Hepatocyte (in vitro differentiated cells): ENCODE data around the gene LIPM. TPM values are rescaled to one million over a fixed set of nuclear protein-coding genes. Genes with fewer than 3 reads are reported as not detected.
A peak's percentile ranks its signal among the peaks of the same experiment; 100 is the strongest.

Experiments
- DNase-seq: peaks from one replicate; pipeline ENCODE4 v3.0.0-alpha.2; 2016; ENCODE audit warnings: low spot score
- H2AFZ ChIP-seq: fragments of 200-600 bp; sonication (generic); 2 replicates; pipeline ENCODE4 v1.6.0; 2016; ENCODE audit warnings: antibody characterized with exemption, mild to moderate bottlenecking
- H3K27ac ChIP-seq: fragments of 200-600 bp; sonication (generic); 2 replicates; pipeline ENCODE4 v1.5.1; 2016; ENCODE audit warnings: mild to moderate bottlenecking
- H3K27me3 ChIP-seq: fragments of 200-600 bp; sonication (generic); 2 replicates; pipeline ENCODE4 v1.6.1; 2016
- H3K36me3 ChIP-seq: fragments of 200-600 bp; sonication (generic); replicated peaks from 2 replicates; pipeline ENCODE4 v1.5.1; 2016; ENCODE audit warnings: low read depth; ENCODE audit not compliant: insufficient read depth
- H3K4me1 ChIP-seq: fragments of 200-600 bp; sonication (generic); 2 replicates; pipeline ENCODE4 v1.5.1; 2016; ENCODE audit warnings: mild to moderate bottlenecking, moderate library complexity; ENCODE audit not compliant: insufficient read depth
- H3K4me2 ChIP-seq: fragments of 200-600 bp; sonication (generic); 2 replicates; pipeline ENCODE4 v1.6.0; 2016
- H3K4me3 ChIP-seq: fragments of 200-600 bp; sonication (generic); 2 replicates; pipeline ENCODE4 v1.5.1; 2016; ENCODE audit warnings: mild to moderate bottlenecking
- H3K79me2 ChIP-seq: fragments of 200-600 bp; sonication (generic); 2 replicates; pipeline ENCODE4 v1.6.0; 2017; ENCODE audit warnings: mild to moderate bottlenecking
- H3K9me2 ChIP-seq: fragments of 200-600 bp; sonication (generic); replicated peaks from 2 replicates; pipeline ENCODE4 v1.6.0; 2017; ENCODE audit warnings: mild to moderate bottlenecking; ENCODE audit not compliant: insufficient read depth
- H3K9me3 ChIP-seq: fragments of 200-600 bp; sonication (generic); 2 replicates; pipeline ENCODE4 v1.5.1; 2016; ENCODE audit warnings: low read depth, mild to moderate bottlenecking
- H4K20me1 ChIP-seq: fragments of 200-600 bp; sonication (generic); 2 replicates; pipeline ENCODE4 v1.6.0; 2016; ENCODE audit warnings: mild to moderate bottlenecking; ENCODE audit not compliant: insufficient read depth, poor library complexity, severe bottlenecking
- CTCF ChIP-seq: fragments of 200-600 bp; sonication (generic); IDR thresholded peaks from 2 replicates; pipeline ENCODE4 v1.5.1; 2016; ENCODE audit warnings: antibody characterized with exemption, mild to moderate bottlenecking; ENCODE audit not compliant: poor library complexity
- EZH2 ChIP-seq: fragments of 200-600 bp; sonication (generic); IDR thresholded peaks from 2 replicates; pipeline ENCODE4 v1.6.1; 2016; ENCODE audit warnings: antibody characterized with exemption, mild to moderate bottlenecking, borderline replicate concordance
- EZH2phosphoT487 ChIP-seq: fragments of 200-600 bp; sonication (generic); IDR thresholded peaks from one replicate; pipeline ENCODE4 v1.6.1; 2018; ENCODE audit warnings: antibody characterized with exemption, mild to moderate bottlenecking, low read depth, moderate library complexity; ENCODE audit not compliant: unreplicated experiment, severe bottlenecking
- WGBS: methylation state at CpG from one replicate; pipeline ENCODE4 v1.1.6; 2016; ENCODE audit warnings: low lambda C conversion rate; ENCODE audit errors: missing lambda C conversion rate; 5-methylcytosine and 5-hydroxymethylcytosine counted together
- polyA plus RNA-seq: library from polyadenylated mRNA; unstranded; fragments of >200 nt; fragmentation: Nextera tagmentation; extraction: Ambion mirVana; gene quantifications from 2 replicates; pipeline ENCODE4 v1.2.1, GENCODE V29; 2016
- total RNA-seq: library from RNA; depleted of rRNA; stranded (reverse); fragments of >200 nt; gene quantifications from 2 replicates; pipeline ENCODE4 v1.2.3, GENCODE V29; 2014

Gene LIPM
- total and polyA plus RNA-seq, 2 experiments from 2014 or later: not detected

- 51% methylated on average over 2 of the region's 2 CpGs for WGBS
- no peak overlapping the region for H3K4me3 ChIP-seq
- H3K4me1 ChIP-seq: no peaks in the 10 kb centered on the region
- no peak overlapping the region for H2AFZ ChIP-seq
- no peaks in the 10 kb centered on the region for H3K9me2 ChIP-seq
- H3K79me2 ChIP-seq: no peaks in the 10 kb centered on the region
- no peak overlapping the region for H3K27ac ChIP-seq
- TF ChIP-seq EZH2phosphoT487: no peak
- no peak for TF ChIP-seq EZH2
- TF ChIP-seq CTCF: no peak
- H3K36me3 ChIP-seq: no peaks in the 10 kb centered on the region
- H4K20me1 ChIP-seq: no peaks in the 10 kb centered on the region
- H3K4me2 ChIP-seq: no peak overlapping the region
- H3K27me3 ChIP-seq: no peaks in the 10 kb centered on the region
- no peak for DNase-seq
- H3K9me3 ChIP-seq: no peaks in the 10 kb centered on the region
Measured at GRCh38 chr10:88805361-88805760, 2.8 kb downstream of the LIPM start.

- Histone ChIP-seq H3K27me3 (no peaks in the 10 kb centered on the region), H3K9me2 (no peaks in the 10 kb centered on the region), H3K79me2 (no peaks in the 10 kb centered on the region), H3K4me3 (no peak overlapping the region), H3K9me3 (no peaks in the 10 kb centered on the region), H2AFZ (no peak overlapping the region), H4K20me1 (no peaks in the 10 kb centered on the region), H3K27ac (no peak overlapping the region), H3K4me2 (no peak overlapping the region), H3K4me1 (no peaks in the 10 kb centered on the region), H3K36me3 (no peaks in the 10 kb centered on the region)
- no peak for DNase-seq
- TF ChIP-seq CTCF: no peak
- TF ChIP-seq EZH2phosphoT487: no peak
- TF ChIP-seq EZH2: no peak
- 92% methylated on average over 3 of the region's 3 CpGs for WGBS
Measured at GRCh38 chr10:88805924-88806323, 3.4 kb downstream of the LIPM start.

GRCh38 chr10:88809621-88810020, 7.1 kb downstream of the LIPM start:
- no peak overlapping the region for H3K27ac ChIP-seq
- no peak for DNase-seq
- no peaks in the 10 kb centered on the region for H3K4me1 ChIP-seq
- no peaks in the 10 kb centered on the region for H3K79me2 ChIP-seq
- H4K20me1 ChIP-seq: no peaks in the 10 kb centered on the region
- no peaks in the 10 kb centered on the region for H3K27me3 ChIP-seq
- WGBS: 78% methylated on average over 4 of the region's 4 CpGs
- no peaks in the 10 kb centered on the region for H3K36me3 ChIP-seq
- H3K4me3 ChIP-seq: no peak overlapping the region
- H3K4me2 ChIP-seq: no peak overlapping the region
- no peaks in the 10 kb centered on the region for H3K9me2 ChIP-seq
- no peak for TF ChIP-seq CTCF
- no peak overlapping the region for H2AFZ ChIP-seq
- H3K9me3 ChIP-seq: no peaks in the 10 kb centered on the region

GRCh38 chr10:88810196-88810961, 7.8 kb downstream of the LIPM start:
- Histone ChIP-seq H3K9me3 (no peaks in the 10 kb centered on the region), H2AFZ (no peak overlapping the region), H3K4me3 (no peak overlapping the region), H3K36me3 (no peaks in the 10 kb centered on the region), H4K20me1 (no peaks in the 10 kb centered on the region), H3K79me2 (no peaks in the 10 kb centered on the region), H3K4me2 (no peak overlapping the region), H3K4me1 (no peaks in the 10 kb centered on the region), H3K27me3 (no peaks in the 10 kb centered on the region), H3K9me2 (no peaks in the 10 kb centered on the region), H3K27ac (no peak overlapping the region)
- WGBS: 35% methylated on average over 5 of the region's 5 CpGs
- TF ChIP-seq CTCF: peak; percentile 68
- TF ChIP-seq EZH2phosphoT487: no peak
- peak; percentile 73 for DNase-seq
